GM12874 (cell line): ENCODE results near the gene GPD1.

Experiments
- CTCF ChIP-seq: IDR thresholded peaks from 2 replicates; pipeline ENCODE4 v1.5.1; 2011; ENCODE audit warnings: low read depth, mild to moderate bottlenecking, control low read depth, low read length, moderate library complexity; ENCODE audit not compliant: insufficient read depth

Gene GPD1

GRCh38 chr12:50120521-50120920 lies 16.7 kb downstream of the GPD1 start:
- TF ChIP-seq CTCF: no peak

GRCh38 chr12:50120953-50121352 lies 17.1 kb downstream of the GPD1 start:
- no peak for TF ChIP-seq CTCF

- TF ChIP-seq CTCF: no peak
Measured at GRCh38 chr12:50121641-50122040, 17.8 kb downstream of the GPD1 start.

GRCh38 chr12:50123203-50123602 lies 19.4 kb downstream of the GPD1 start:
- TF ChIP-seq CTCF: no peak

GRCh38 chr12:50127546-50127945 lies 23.7 kb downstream of the GPD1 start:
- no peak for TF ChIP-seq CTCF

- TF ChIP-seq CTCF: no peak
Measured at GRCh38 chr12:50129290-50129689, 25.5 kb downstream of the GPD1 start.

- peak; percentile 46; the same call in 1 of the 2 replicates for TF ChIP-seq CTCF
Measured at GRCh38 chr12:50132505-50133135, 28.8 kb downstream of the GPD1 start.

- no peak for TF ChIP-seq CTCF
Measured at GRCh38 chr12:50142993-50143392, 39.2 kb downstream of the GPD1 start.
